ENCODE data around the gene USP21.

DNA sequence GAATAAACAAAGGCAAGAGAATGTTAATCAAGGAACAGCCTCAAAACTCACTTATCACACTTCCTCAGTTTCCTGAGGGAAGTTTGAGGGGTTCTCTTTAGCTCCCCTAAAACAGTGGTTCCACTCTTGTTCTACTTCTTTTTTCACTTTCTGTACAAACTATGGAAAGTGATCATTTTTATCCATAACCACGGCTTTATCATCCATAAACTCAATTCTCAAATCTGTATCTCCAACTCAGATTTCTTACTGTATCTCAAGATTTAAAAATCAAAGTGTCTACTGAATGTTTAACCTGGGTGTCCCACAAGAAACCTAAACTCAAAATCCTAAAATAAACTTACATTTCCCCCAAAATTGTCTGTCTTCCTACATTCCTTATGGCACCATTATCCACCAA, 45.4 kb upstream of the USP21 start:
- TF ChIP-seq, protein P1, sequence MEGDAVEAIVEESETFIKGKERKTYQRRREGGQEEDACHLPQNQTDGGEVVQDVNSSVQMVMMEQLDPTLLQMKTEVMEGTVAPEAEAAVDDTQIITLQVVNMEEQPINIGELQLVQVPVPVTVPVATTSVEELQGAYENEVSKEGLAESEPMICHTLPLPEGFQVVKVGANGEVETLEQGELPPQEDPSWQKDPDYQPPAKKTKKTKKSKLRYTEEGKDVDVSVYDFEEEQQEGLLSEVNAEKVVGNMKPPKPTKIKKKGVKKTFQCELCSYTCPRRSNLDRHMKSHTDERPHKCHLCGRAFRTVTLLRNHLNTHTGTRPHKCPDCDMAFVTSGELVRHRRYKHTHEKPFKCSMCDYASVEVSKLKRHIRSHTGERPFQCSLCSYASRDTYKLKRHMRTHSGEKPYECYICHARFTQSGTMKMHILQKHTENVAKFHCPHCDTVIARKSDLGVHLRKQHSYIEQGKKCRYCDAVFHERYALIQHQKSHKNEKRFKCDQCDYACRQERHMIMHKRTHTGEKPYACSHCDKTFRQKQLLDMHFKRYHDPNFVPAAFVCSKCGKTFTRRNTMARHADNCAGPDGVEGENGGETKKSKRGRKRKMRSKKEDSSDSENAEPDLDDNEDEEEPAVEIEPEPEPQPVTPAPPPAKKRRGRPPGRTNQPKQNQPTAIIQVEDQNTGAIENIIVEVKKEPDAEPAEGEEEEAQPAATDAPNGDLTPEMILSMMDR (IDR thresholded peaks at IDR 0.05): no peak
- TF ChIP-seq POLR2A (IDR thresholded peaks at IDR 0.05): no peak

All from Peyer's patch (tissue), 4 donors.